ENCODE results near the gene NTM.

Gene NTM

GRCh38 chr11:131549770-131550169, 179.4 kb downstream of the NTM start:
- DNase-seq (ENCODE audit: low spot score) = no peak

- no peak for DNase-seq (ENCODE audit: low spot score)
These were observed 189.9 kb downstream of the NTM start for GRCh38 chr11:131560287-131560686.

DNA sequence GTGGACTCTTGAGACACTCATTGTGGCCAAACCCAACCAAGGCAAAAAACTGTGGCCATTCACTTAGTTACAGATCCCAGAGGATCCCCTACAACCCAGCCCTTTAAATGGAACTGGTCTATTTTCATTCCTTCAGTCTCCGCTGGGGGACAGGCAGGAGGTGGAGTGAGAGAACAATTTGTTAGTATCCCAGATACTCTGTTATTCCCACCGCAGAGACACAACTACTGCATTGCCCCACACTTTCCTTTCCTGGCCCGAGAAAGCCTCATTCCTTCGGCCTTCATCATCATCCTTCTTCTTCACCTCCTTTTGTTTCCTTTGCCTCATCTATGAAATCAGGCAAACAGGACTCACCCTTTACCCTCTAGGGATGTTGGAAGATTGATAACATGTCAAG, 191.1 kb downstream of the NTM start:
- no peak for DNase-seq (ENCODE audit: low spot score)

- no peak for DNase-seq (ENCODE audit: low spot score)
These were observed 191.6 kb downstream of the NTM start for GRCh38 chr11:131561972-131562371.

- DNase-seq (ENCODE audit: low spot score) = no peak
These were observed 197.9 kb downstream of the NTM start for GRCh38 chr11:131568318-131568717.

GRCh38 chr11:131571571-131571970, 201.2 kb downstream of the NTM start:
- DNase-seq (ENCODE audit: low spot score) = no peak

- no peak for DNase-seq (ENCODE audit: low spot score)
These were observed 202.0 kb downstream of the NTM start for GRCh38 chr11:131572423-131572822.

DNA sequence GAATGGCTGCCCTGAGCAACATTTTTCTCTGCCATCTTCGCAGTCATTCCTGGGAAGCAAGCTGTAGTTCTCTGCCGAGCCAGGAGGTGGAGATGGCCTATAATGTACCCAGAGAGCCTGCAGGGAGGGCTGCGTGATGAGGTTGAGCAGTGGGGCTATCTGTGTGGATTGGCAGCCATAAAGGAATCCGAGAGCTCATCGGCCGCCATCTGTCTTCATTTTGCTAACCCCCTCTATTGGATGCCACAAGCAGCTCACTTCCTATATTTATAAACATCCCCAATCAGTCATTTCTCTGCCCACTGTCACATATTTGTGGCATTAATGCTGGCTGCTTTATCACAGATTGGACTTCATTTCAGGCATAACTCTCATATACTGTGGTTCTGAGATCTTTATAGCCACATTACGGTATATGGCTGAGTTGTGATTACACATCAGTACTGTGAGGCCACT, 209.5 kb downstream of the NTM start:
- DNase-seq (ENCODE audit: low spot score) = peak; percentile 71

DNA sequence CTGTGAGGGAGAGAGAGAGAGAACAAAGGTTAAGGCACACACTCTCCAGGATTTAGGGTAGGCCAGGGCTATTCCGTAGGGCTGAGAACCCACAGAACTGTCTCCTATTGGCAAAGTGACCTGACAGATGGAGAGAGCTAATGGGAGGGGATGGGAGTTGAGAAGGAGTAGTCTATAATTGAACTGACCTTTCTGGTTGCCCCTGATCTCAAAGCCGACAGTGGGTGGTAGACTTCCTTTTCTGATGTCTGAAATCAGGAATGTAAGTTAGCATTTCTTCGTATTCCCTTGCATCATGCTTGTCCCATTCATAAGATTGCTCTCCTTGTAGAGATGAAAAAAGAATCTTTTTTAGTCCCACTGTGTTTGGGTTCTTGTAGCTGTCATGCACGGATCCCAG, 210.1 kb downstream of the NTM start:
- DNase-seq (ENCODE audit: low spot score) = no peak

- DNase-seq (ENCODE audit: low spot score) = no peak
These were observed 210.6 kb downstream of the NTM start for GRCh38 chr11:131581046-131581445.

GRCh38 chr11:131582021-131582525, 211.7 kb downstream of the NTM start:
- DNase-seq (ENCODE audit: low spot score) = no peak

GRCh38 chr11:131583421-131583820, 213.0 kb downstream of the NTM start:
- no peak for DNase-seq (ENCODE audit: low spot score)

- no peak for DNase-seq (ENCODE audit: low spot score)
These were observed 213.5 kb downstream of the NTM start for GRCh38 chr11:131583938-131584337.

DNA sequence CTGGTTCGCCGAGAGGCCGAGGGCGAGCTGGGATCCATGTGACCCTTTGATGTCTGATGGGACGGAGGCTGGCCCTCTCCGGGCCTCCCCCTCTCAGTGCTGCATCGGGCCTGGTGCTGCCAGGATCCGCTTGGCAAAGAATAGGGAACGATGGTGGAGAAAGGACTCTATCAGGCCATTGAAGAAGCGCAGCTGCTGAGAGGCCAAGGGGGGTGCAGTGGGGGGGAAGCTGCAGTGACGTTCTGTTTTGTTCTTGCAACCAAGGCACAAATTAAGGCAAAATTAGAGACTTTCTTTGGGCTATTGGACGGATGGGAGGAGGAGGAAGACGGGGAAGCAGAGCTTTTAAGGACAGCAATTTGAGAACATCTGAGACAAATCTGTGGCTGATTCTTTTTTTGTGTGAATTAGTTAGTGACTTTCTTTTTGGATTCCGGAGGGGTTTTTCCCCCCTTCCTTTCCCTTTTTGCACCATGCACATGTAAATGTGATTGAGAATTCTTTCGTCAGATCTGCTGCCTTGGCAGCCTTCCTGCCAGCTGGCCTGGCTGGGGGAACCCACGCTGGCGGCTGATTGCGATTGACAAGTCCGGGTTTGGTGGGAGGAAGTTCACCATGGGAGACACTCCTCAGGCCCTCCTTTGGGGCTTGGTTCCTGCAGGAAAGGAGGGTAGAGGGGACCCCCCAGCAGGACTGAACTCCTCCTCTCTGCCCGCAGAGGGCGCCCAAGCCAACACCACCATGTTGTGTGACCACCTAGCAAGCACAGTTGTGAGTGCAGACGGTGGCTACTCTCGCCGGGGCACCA, 214.6 kb downstream of the NTM start:
- DNase-seq (ENCODE audit: low spot score) = no peak

DNA sequence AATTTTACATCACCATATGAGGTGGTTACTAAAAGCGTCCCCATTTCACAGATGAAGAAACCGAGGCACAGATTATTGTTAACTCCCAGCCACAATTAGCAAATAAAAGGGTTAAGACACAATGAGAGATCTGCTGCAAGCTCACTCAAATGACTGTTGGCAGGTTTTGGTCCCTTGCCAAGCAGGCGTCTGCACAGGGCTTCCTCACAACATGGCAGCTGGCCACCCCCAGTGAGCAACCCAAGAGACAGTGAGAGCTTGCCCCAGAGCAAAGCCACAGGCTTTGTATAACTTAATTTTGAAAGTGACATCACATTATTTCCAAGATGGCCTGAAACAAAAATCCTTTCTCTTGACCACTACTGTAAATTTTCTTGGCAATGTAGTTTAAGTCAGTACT, 217.6 kb downstream of the NTM start:
- DNase-seq (ENCODE audit: low spot score) = no peak

- no peak for DNase-seq (ENCODE audit: low spot score)
These were observed 220.6 kb downstream of the NTM start for GRCh38 chr11:131591051-131591461.

GRCh38 chr11:131592152-131592551, 221.7 kb downstream of the NTM start:
- DNase-seq (ENCODE audit: low spot score) = no peak

DNA sequence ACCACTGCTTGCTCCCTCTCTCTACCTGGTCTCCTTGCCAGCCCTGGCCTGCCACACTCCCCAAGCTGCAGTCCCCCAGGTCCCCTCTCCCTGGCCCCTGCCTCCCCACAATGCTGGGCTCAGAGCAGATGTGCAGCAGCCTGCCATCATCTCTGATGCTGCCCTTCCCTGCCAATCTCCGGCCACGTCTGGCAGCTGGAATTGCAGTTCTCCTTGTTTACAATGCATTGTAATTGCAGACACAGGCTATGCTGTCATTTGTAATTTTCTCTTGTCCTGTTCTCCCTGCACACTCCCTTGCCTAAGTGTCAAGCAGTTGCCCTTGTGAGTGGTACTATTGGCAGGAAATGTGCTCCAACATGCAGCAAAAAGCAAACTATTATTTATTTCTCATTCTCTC, 222.3 kb downstream of the NTM start:
- DNase-seq (ENCODE audit: low spot score) = no peak

DNA sequence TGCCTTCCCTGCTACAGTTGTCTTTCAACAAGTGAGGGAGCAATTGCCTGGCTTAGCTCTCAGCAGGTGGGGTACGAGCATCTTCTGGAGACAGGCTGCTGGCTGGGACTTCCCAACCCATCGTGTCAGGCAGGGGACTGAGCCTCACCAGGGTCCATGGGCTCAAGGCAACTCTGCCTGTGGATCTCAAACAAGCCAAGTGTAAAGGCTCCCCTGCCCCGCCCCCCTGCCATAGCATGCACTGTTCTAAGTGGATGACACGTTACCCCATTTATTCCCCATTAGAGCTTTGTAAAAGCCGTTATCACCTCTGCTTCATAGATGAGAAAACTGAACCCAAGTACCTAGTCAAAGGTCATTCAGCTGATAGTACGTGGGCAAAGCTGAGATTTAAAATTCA, 222.9 kb downstream of the NTM start:
- DNase-seq (ENCODE audit: low spot score) = no peak

DNA sequence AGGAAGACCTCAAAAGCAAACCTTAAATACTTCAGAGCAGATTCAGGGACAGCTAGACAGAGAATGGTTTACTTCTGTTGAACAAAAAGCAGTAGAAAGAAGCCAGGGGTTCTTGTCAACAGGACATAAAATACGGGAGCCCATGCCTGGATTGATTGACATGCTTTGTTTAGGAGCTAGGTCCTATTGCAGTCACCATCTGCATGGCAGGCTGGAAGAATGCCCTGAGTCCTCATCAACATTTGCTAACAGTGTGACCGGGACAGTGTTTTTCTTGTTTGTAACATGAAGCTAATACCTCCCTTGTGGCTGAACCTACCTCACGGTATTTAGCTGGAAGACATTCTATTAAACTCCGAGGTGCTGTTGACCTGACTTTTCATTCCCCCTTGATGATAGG, 225.4 kb downstream of the NTM start:
- no peak for DNase-seq (ENCODE audit: low spot score)

- DNase-seq (ENCODE audit: low spot score) = no peak
These were observed 227.5 kb downstream of the NTM start for GRCh38 chr11:131597890-131598289.

GRCh38 chr11:131598305-131598704, 227.9 kb downstream of the NTM start:
- no peak for DNase-seq (ENCODE audit: low spot score)

GRCh38 chr11:131599285-131599684, 228.9 kb downstream of the NTM start:
- no peak for DNase-seq (ENCODE audit: low spot score)

DNA sequence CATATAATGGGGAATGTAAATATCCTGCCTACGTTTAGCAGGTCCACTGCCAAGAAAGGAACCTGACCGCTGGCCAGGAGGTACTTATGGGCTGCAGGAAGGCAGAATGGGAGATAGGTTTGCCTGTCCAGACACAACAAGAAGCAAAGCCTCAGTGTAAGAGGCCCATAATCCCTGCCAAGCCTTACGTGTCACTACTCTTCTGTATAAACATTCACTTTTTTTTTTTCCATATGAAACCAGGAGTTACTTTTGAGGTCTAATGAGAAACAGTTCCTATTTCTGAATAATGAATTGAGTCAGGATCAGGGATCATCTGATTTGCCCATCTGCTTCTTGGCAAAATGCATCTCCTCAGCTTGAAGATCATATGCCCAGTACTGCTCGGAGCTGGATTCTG, 230.2 kb downstream of the NTM start:
- DNase-seq (ENCODE audit: low spot score) = no peak
